GM13977 (cell line): ENCODE data around the gene GP1BB.

Source experiments
- DNase-seq: peaks from one replicate; pipeline ENCODE4 v3.0.0; 2012; ENCODE audit warnings: low spot score
- in situ Hi-C: fragments of 300-500 bp; cut with MboI; formaldehyde crosslinking; loops from one replicate; pipeline ENCODE4 v1.12.0; 2022; ENCODE audit warnings: low sequenced_read_pairs, low pct_unique_long_range_greater_than_20kb, mixed read lengths, inconsistent platforms; ENCODE audit not compliant: unreplicated experiment
- TF ChIP-seq, protein P1 (sequence below): IDR thresholded peaks from 2 replicates; pipeline ENCODE4 v1.5.1; 2012; ENCODE audit warnings: mild to moderate bottlenecking, control low read depth; ENCODE audit not compliant: insufficient read depth; ENCODE audit errors: extremely low read depth, missing control alignments

Gene GP1BB

DNA sequence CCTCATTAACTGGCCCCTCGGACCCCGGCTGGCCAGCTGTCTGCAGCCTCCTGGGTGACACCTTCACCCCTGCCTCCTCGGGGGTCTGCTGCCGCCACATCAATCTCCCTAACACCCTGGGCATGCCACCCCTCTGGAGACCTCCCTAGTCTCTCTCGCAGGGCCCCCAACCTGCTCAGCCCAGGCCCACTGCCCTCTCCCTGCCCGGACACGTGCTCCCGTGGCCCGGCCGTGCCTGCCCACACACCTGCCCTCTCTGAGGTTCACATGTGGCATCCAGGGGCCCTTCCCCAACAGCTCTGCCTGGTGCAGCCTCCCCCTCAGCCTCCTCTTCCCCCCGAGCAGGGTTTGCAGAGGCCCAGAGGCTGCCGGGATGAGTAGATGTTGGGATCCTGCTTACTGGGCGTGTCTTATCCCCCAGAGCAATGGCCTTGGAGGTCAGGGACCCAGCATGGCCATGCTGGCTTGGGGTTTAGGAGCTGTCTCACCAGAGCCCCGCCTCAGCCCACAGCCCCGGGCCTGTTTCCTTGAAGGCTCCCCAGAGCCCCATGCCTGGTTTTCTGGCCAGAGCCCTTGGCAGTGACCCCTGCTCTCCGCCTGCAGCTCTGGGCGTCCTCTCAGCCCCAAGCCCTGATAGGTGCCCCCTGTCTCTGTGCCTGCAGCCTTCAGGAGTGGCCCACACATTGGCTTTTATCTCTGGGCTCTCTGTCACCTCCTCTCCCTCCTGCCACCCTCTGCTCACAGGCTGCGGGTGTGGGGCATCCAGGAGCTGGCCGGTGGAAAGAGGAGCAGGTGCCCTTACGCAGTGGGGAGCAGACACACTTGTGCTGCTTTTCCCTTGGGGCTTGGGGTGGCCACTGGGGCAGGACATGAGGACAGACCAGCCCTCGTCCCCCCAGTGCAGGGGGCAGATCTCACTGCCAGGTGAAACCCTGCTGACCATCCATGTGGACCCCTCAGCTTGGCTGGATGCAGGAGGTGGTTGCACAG is 34.7 kb upstream of the GP1BB start:
- in situ Hi-C loops: no loop called here
- TF ChIP-seq, protein P1, sequence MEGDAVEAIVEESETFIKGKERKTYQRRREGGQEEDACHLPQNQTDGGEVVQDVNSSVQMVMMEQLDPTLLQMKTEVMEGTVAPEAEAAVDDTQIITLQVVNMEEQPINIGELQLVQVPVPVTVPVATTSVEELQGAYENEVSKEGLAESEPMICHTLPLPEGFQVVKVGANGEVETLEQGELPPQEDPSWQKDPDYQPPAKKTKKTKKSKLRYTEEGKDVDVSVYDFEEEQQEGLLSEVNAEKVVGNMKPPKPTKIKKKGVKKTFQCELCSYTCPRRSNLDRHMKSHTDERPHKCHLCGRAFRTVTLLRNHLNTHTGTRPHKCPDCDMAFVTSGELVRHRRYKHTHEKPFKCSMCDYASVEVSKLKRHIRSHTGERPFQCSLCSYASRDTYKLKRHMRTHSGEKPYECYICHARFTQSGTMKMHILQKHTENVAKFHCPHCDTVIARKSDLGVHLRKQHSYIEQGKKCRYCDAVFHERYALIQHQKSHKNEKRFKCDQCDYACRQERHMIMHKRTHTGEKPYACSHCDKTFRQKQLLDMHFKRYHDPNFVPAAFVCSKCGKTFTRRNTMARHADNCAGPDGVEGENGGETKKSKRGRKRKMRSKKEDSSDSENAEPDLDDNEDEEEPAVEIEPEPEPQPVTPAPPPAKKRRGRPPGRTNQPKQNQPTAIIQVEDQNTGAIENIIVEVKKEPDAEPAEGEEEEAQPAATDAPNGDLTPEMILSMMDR: no peak
- no peak for DNase-seq

DNA sequence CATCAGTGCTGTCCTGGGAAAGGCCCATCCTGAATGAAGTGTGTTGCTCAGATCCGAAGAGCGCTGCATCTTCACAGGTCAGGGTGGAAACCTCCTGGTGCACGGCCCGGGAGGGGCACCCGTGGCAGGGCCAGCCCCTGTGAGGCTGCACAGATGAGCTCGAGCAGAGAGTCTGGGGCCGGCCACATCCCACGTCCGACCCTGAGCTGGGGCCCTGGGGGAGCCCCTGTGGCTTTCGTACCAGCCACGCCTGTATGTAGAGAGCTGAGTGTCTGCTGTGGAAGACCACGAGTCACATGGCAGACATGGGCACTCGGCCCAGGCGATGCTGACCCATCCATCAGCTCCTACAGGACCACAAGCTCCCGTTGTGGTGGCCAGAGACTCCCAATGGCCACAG is 33.9 kb upstream of the GP1BB start:
- no peak for DNase-seq
- TF ChIP-seq, protein P1: no peak
- in situ Hi-C loops: no loop called here

DNA sequence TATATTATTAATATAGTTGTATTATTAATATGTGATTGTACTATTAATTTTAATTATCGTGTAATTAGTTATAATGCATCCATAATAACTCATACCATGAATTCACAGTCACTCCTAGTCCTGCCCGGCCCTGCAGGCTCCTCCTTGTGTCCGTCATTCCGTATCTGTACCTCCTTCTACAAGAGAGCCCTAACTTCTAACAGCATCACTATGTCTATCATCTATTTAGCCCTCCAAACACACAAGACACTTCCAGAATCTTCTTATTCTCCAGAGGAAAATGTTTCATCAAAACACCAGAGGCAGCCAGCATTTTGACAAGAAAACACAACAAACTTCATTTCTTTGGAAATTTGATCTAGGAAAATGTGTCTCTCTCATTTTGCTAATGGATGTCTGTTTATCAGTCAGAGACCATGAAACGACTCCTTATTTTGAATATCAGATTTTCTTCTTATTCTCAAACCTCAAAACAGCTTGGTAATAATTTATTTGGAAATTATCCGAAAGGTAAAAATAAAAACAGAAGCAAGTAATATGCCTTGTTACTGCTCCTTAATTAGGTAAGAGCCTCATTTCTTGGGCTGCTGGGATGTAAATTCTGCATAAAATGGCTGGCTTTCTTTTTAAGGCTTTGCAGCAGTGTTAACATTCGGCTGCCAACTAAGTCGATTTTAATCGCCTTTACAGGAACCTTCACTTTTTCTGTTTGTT is 32.2 kb upstream of the GP1BB start:
- DNase-seq: no peak
- in situ Hi-C loops: no loop called here
- TF ChIP-seq, protein P1: no peak

DNA sequence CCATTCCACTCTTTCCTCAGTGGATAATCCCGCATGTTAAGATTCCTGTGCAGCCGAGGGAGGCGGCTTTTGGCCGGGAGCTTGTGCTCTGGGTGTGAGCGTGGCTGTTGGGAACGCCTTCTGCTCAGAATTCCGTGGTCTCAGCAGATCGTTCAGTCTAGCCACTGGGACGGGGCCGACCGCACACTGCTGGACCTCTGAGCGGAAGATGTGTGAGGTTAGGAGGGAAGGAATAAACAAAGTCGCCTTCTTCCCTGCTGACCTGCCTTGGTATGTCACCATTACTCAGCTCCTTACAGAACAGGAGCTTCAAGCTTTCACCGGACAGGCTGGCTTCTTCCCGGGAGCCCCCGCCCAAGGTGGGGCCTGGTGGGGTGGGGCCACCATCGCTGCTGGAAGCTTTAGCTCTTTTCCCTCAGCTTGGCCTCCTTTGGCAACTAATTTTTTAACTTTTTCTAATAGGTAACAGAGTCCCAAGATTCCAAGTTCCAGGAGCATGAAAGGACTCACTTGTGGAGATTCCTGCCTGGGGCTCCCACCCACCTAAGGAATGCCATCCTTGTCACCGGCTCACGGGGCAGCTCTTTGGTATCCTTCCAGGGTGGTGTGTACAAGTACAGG is 31.5 kb upstream of the GP1BB start:
- in situ Hi-C loops: no loop called here
- DNase-seq: no peak
- TF ChIP-seq, protein P1: no peak

DNA sequence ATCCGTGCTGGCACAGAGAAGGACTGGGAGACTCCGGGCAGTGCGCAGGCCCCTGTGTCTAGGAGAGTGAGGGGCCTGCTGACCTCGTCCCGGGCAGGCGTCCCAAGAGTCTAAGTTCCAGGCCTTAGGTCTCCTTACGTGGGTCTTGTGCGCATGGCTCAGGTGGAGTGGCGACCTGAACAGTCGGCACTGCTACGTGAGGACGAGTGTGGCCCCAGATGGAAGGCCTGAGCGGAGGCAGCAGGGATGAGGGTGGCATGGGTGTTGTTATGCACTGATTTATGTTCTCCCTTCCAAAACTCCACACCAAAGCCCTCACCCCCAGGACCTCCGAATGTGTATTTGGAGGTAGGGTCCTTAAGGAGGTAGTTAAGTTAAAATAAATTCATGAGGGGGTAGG is 29.8 kb upstream of the GP1BB start:
- DNase-seq: no peak
- TF ChIP-seq, protein P1: no peak
- in situ Hi-C loops: no loop called here

DNA sequence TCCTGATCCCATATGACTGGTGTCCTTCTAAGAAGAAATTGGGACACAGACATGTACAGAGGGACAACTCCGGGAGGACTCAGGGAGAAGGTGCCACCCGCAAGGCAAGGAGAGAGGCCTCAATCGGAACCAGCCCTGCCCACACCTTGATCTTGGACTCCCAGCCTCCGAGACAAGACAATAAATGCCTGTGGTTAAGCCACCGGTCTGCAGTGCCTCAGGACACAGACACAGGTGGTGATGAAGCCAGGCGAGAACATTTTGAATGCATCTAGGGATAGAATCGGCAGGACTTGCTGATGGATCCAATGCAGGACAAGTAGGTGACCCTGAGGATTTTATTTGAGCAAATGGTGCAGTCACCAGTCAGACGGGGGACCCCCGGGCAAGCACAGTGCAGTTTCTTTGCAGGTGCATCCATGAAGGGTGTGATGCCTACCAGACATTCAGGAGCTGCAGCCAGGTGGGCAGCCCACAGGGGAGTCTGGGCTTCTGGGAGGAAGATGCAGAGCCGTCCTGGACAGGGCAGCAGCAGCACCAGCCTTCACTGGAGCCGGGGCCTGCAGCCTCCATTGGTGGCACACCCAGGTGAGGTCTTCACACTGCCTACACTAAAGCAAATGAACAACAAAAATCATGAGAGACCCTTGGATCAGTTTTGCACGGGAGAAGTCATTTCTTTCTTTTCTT is 29.2 kb upstream of the GP1BB start:
- no peak for DNase-seq
- TF ChIP-seq, protein P1: no peak
- in situ Hi-C loops: no loop called here
